KOPT-K1 (cell line): ENCODE results near the gene CCL26.
"Not testable (repeated sequence)": the region's sequence is repeated elsewhere in the genome, so short reads cannot be mapped to it uniquely, and the experiment has no call there.

Experiments used
- H3K27ac ChIP-seq: fragments of 200-600 bp; sonication (generic); 2 replicates; pipeline ENCODE4 v1.5.1; 2016; ENCODE audit warnings: antibody characterized with exemption, mild to moderate bottlenecking, low read depth, low read length; ENCODE audit not compliant: poor library complexity, severe bottlenecking
- H3K36me3 ChIP-seq: fragments of 200-600 bp; sonication (generic); 2 replicates; pipeline ENCODE4 v1.5.1; 2017; ENCODE audit warnings: antibody characterized with exemption, mild to moderate bottlenecking, low read length, moderate library complexity; ENCODE audit not compliant: insufficient read depth
- H3K9me3 ChIP-seq: fragments of 200-600 bp; sonication (generic); 2 replicates; pipeline ENCODE4 v1.5.1; 2017; ENCODE audit warnings: antibody characterized with exemption, low read length, mild to moderate bottlenecking; ENCODE audit not compliant: insufficient read depth, poor library complexity, severe bottlenecking

CCL26 gene

GRCh38 chr7:75735581-75736350 lies 36.2 kb downstream of the CCL26 start:
- H3K36me3 ChIP-seq, result no peaks in the 10 kb centered on the region
- no peaks in the 10 kb centered on the region for H3K9me3 ChIP-seq
- H3K27ac ChIP-seq, result no peak overlapping the region

GRCh38 chr7:75734586-75735458 lies 37.2 kb downstream of the CCL26 start:
- Histone ChIP-seq H3K36me3 (no peaks in the 10 kb centered on the region), H3K9me3 (no peaks in the 10 kb centered on the region), H3K27ac (no peak overlapping the region)

GRCh38 chr7:75732764-75733630 lies 39.0 kb downstream of the CCL26 start:
- Histone ChIP-seq H3K9me3 (no peaks in the 10 kb centered on the region), H3K27ac (no peak overlapping the region), H3K36me3 (no peaks in the 10 kb centered on the region)

GRCh38 chr7:75732016-75732521 lies 39.9 kb downstream of the CCL26 start:
- Histone ChIP-seq H3K27ac (no peak overlapping the region), H3K36me3 (no peaks in the 10 kb centered on the region), H3K9me3 (no peaks in the 10 kb centered on the region)

GRCh38 chr7:75729851-75730274 lies 42.1 kb downstream of the CCL26 start:
- Histone ChIP-seq H3K36me3 (no peaks in the 10 kb centered on the region), H3K27ac (no peak overlapping the region)

GRCh38 chr7:75727881-75728593 lies 44.0 kb downstream of the CCL26 start:
- Histone ChIP-seq H3K27ac (no peak overlapping the region), H3K36me3 (no peaks in the 10 kb centered on the region), H3K9me3 (no peaks in the 10 kb centered on the region)

More at GRCh38 chr7:75729851-75730274, 42.1 kb downstream of the CCL26 start:
- H3K9me3 ChIP-seq, result no peaks in the 10 kb centered on the region

- H3K9me3 ChIP-seq, H3K27ac ChIP-seq, H3K36me3 ChIP-seq: not testable (repeated sequence)
Measured at GRCh38 chr7:75727351-75727750, 44.7 kb downstream of the CCL26 start.

- Histone ChIP-seq H3K27ac (no peak overlapping the region), H3K9me3 (no peaks in the 10 kb centered on the region), H3K36me3 (no peaks in the 10 kb centered on the region)
Measured at GRCh38 chr7:75725306-75725705, 46.7 kb downstream of the CCL26 start.

GRCh38 chr7:75723444-75723843 lies 48.6 kb downstream of the CCL26 start:
- Histone ChIP-seq H3K27ac (no peak overlapping the region), H3K9me3 (no peaks in the 10 kb centered on the region), H3K36me3 (no peaks in the 10 kb centered on the region)

- H3K9me3 ChIP-seq, result no peaks in the 10 kb centered on the region
- H3K27ac ChIP-seq, result no peak overlapping the region
- no peaks in the 10 kb centered on the region for H3K36me3 ChIP-seq
Measured at GRCh38 chr7:75722373-75722772, 49.6 kb downstream of the CCL26 start.

GRCh38 chr7:75721922-75722321 lies 50.1 kb downstream of the CCL26 start:
- not testable (repeated sequence) for H3K36me3 ChIP-seq, H3K27ac ChIP-seq, H3K9me3 ChIP-seq

GRCh38 chr7:75721426-75721825 lies 50.6 kb downstream of the CCL26 start:
- H3K27ac ChIP-seq, result no peak overlapping the region
- no peaks in the 10 kb centered on the region for H3K36me3 ChIP-seq
- H3K9me3 ChIP-seq, result no peaks in the 10 kb centered on the region

- Histone ChIP-seq H3K9me3 (no peaks in the 10 kb centered on the region), H3K27ac (no peak overlapping the region), H3K36me3 (no peaks in the 10 kb centered on the region)
Measured at GRCh38 chr7:75719626-75720025, 52.4 kb downstream of the CCL26 start.
